Epithelial cell of esophagus (primary cell): ENCODE data around the gene SLC26A11.
A peak's percentile ranks its signal among the peaks of the same experiment; 100 is the strongest.
"Not testable (repeated sequence)": the region's sequence is repeated elsewhere in the genome, so short reads cannot be mapped to it uniquely, and the experiment has no call there.

Source experiments
- DNase-seq: peaks from one replicate; pipeline ENCODE4 v3.0.0; 2010; ENCODE audit warnings: low read depth
- H3K4me3 ChIP-seq: 2 replicates; pipeline ENCODE4 v1.5.1; 2011; ENCODE audit warnings: mild to moderate bottlenecking, low read length, control low read depth
- TF ChIP-seq, protein P1 (sequence below): IDR thresholded peaks from 2 replicates; pipeline ENCODE4 v1.5.1; 2011; ENCODE audit warnings: low read depth, mild to moderate bottlenecking, low read length, control low read depth, inconsistent platforms; ENCODE audit not compliant: insufficient read depth; ENCODE audit errors: missing control alignments

Gene SLC26A11

DNA sequence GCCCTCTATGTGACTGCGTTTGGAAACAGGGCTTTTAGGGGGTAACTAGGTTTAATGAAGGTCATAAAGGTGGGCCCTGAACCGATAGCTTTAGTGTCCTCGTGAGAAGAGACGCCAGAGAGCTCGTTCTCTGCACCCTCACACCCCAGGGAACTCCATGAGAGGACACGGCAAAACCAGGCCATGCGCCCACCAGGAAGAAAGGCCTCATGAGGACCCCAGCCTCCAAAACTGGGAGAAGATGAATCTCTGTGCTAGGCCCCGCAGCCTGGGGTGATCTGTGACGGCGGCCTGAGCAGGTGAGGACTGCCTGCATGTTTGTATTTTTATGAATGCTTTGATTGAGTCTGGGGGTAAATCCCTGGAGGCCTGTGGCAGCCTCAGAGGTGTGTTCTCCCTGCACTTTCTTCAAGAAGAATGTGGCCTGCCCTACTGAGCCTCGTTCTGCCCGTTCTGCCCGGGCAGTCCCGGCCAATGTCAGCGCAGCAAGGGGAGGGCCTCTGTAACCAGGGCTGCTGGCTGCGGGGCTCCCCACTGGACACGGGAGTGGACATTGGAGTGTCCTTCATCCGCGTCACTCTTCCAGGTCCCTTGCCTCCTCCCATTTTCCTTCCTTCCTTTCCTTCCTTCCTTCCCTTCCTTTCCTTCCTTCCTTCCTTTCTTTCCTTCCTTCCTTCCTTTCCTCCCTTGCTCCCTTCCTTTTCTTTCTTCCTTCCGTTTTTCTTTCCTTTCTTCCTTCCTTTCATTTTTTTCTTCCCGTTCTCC, 33.6 kb downstream of the SLC26A11 start:
- H3K4me3 ChIP-seq = no peak overlapping the region
- TF ChIP-seq, protein P1, sequence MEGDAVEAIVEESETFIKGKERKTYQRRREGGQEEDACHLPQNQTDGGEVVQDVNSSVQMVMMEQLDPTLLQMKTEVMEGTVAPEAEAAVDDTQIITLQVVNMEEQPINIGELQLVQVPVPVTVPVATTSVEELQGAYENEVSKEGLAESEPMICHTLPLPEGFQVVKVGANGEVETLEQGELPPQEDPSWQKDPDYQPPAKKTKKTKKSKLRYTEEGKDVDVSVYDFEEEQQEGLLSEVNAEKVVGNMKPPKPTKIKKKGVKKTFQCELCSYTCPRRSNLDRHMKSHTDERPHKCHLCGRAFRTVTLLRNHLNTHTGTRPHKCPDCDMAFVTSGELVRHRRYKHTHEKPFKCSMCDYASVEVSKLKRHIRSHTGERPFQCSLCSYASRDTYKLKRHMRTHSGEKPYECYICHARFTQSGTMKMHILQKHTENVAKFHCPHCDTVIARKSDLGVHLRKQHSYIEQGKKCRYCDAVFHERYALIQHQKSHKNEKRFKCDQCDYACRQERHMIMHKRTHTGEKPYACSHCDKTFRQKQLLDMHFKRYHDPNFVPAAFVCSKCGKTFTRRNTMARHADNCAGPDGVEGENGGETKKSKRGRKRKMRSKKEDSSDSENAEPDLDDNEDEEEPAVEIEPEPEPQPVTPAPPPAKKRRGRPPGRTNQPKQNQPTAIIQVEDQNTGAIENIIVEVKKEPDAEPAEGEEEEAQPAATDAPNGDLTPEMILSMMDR = no peak
- DNase-seq = no peak

DNA sequence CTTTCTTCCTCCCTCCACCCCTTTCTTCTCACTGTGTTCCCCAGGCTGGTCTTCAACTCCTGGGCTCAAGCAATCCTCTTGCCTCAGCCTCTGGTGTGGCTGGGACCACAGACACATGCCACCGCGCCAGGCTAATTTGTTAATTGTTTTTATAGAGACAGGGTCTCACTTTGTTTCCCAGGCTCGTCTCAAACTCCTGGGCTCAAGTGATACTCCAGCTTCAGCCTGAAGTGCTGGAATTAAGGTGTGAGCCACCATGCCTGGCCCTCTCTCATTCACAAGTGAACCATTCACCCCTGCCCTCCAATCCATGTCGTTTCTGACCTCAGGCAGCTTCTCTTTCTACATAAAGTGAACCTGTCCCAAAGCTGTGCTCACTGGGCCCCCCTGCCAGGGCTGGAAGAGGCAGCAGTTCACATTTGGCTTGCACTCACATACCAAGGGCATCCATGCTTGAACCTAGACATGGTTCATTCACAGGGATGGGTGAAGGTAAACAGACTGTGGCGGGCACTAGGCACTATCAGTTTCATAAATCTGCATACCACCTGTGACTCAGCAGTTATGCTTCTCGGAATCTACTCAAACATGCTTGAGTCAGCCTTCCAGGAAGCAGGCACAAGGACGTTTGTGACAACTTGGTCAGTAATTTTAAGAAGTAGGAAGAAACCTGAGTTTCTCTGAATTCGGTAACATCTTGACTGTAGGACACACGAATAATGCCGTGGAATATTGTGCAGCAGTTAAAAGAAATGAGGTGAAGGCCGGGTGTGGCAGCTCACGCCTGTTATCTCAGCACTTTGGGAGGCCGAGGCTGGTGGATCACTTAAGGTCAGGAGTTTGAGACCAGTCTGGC, 34.4 kb downstream of the SLC26A11 start:
- no peak overlapping the region for H3K4me3 ChIP-seq
- peak; percentile 91 for DNase-seq
- TF ChIP-seq, protein P1 = no peak

DNA sequence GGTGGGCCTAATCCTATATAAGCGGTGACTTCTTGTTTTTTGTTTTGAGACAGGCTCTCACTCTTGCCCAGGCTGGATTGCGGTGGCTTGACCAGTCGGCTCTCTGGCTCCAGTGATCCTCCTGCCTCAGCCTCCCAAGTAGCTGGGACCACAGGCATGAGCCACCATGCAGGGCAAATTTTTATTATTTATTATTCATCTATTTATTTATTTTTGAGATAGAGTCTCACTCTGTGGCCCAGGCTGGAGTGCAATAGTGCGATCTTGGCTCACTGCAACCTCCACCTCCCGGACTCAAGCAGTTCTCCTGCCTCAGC, 35.8 kb downstream of the SLC26A11 start:
- TF ChIP-seq, protein P1 = no peak
- no peak for DNase-seq
- no peak overlapping the region for H3K4me3 ChIP-seq

DNA sequence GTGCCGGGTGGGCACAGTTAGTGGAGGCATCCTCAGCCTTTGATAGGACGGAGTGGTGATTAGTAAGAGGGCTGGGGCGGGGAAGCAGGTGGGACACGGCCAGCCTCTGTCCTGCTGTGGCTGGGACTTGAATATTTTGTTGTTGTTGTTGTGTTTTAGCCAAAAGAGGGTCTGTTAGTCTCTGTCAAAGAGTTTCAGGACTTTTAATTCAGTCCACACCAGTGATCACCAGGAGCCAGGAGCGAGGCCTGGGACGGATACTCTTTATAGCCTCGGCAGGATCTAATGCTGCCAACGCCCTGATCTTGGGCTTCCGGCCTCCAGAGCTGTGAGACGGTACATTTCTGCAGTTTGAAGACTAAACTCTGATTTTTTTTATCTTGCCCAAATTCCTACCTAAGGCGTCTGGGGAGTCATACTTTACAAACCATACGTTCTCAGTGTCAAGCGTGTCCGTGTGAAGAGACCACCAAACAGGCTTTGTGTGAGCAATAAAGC, 37.5 kb downstream of the SLC26A11 start:
- TF ChIP-seq, protein P1 = no peak
- no peak for DNase-seq
- H3K4me3 ChIP-seq = no peak overlapping the region

DNA sequence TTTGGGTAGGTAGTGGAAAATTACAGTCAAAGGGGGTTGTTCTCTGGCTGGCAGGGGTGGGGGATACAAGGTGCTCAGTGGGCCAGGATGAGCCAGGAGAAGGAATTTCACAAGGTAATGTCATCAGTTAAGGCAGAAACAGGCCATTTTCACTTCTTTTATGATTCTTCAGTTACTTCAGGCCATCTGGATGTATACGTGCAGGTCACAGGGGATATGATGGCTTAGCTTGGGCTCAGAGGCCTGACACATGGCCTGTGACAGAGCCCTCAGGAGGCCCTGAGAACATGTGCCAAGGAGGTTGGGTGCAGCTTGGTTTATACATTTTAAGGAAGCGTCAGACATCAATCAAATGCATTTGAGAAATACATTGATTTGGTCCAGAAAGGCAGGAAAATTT, 38.1 kb downstream of the SLC26A11 start:
- DNase-seq, H3K4me3 ChIP-seq: not testable (repeated sequence)

DNA sequence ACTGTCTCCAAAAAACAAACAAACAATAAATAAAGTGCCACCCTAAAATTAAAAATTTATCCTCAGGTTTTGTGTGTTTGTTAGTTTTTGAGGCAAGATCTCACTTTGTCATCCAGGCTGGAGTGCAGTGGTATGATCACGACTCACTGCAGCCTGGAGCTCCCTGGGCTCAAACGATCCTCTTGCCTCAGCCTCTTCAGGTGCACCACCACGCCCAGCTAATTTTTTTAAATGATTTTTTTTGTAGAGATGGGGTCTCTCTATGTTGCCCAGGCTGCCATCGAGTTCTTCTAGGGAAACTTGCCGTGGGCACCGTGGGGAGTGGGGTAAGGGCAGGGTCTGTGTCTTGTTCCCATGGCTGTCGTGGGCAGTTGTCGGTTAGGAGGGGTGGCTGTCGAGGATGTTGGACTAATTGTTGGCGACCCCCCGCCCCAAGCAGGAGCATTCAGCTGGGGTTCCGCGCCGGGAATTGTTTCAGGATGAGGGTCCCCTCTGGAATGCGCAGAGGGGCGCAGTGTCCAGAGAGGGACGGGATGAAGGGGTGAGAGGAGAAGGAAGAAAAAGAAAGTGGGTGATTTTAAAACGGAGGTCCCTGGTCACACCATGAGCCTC, 39.3 kb downstream of the SLC26A11 start:
- peak; percentile 51 for DNase-seq
- TF ChIP-seq, protein P1 = no peak
- H3K4me3 ChIP-seq = peak overlapping the region; percentile 25

DNA sequence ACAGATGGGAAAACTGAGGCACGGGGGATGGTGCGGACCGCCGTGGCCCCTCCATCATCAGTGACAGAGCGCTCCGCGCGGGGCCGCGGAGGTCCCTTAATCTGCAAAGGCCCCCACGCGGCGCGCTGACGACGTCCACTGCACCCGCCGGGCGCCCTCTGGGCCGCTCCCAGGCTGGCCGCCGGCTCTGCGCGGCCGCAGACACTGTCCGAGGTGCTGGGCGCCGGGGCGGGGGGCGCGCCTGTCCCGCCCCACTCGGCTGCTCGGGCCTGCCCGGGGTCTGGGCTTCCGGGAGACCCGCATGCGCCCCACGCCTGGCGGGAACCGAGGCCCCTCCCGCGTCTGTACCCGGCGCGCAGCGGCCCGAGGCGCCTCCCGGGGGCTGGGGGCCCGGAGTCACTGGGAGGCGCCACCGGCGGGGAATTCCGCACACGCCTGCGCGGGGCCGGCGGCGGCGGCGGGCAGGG, 39.9 kb downstream of the SLC26A11 start:
- TF ChIP-seq, protein P1 = no peak
- peak overlapping the region; percentile 25 for H3K4me3 ChIP-seq
- DNase-seq = peak; percentile 65
